Measurements from ENCODE around the gene RAC2.
A peak's percentile ranks its signal among the peaks of the same experiment; 100 is the strongest.

RAC2 gene

GRCh38 chr22:37212174-37212906 lies 31.7 kb downstream of the RAC2 start, which contains the start of gene SSTR3:
TSS of gene SSTR3 (minus strand) at chr22:37212477. CDS start at chr22:37207803, 4,674 bp downstream.
- Histone ChIP-seq H3K36me3 (no peaks in the 10 kb centered on the region), H3K4me3 (no peak within 1 kb of the TSS), H3K27ac (no peak within 1 kb of the TSS)

DNA sequence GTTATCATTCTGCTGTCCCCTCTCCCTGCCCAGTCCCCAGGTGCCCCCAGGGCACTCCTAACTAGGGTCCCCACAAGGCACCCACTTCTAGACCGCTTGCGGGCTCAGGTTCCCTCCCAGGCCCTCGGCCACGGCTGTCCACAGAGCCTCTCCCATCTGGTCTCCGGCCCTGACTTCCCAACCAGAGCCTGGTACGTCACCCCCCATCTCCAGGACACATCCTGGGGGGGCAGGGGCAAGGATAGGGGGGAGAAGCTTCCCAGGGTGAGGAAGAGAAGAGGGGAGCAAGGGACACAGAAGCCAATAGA lies 32.2 kb downstream of the RAC2 start:
- Histone ChIP-seq H3K36me3 (no peaks in the 10 kb centered on the region), H3K4me1 (peaks cover 0 to 11% (median 9%) of the 10 kb centered on the region in 4 donors), H3K27me3 (peaks cover 0 to 66% of the 10 kb centered on the region in 2 donors), H3K9me3 (no peaks in the 10 kb centered on the region), H3K27ac (no peak overlapping the region), H3K4me3 (no peak overlapping the region)
- intact Hi-C loops (cut with DNase I; ENCODE audit: low total_unique reads) = no loop called here
- peak in 1 of 2 donors; percentile 42 for DNase-seq
- TF ChIP-seq CTCF (IDR thresholded peaks at IDR 0.05) = no peak

More at GRCh38 chr22:37212174-37212906, 31.7 kb downstream of the RAC2 start, which contains the start of gene SSTR3:
- Histone ChIP-seq H3K27me3 (peaks cover 0 to 65% of the 10 kb centered on the region in 2 donors), H3K4me1 (peaks cover 0 to 11% (median 9%) of the 10 kb centered on the region in 4 donors), H3K9me3 (no peaks in the 10 kb centered on the region)
- intact Hi-C loops (cut with DNase I; ENCODE audit: low total_unique reads) = no loop called here
- DNase-seq = peak in 1 of 2 donors; percentile 64
- TF ChIP-seq CTCF (IDR thresholded peaks at IDR 0.05) = no peak

- Histone ChIP-seq H3K36me3 (no peaks in the 10 kb centered on the region), H3K4me3 (no peak overlapping the region), H3K27me3 (peaks cover 0 to 64% of the 10 kb centered on the region in 2 donors), H3K27ac (no peak overlapping the region), H3K4me1 (peaks cover 0 to 11% (median 9%) of the 10 kb centered on the region in 4 donors), H3K9me3 (no peaks in the 10 kb centered on the region)
- peak in 1 of 2 donors; percentile 53 for DNase-seq
- no peak for TF ChIP-seq CTCF (IDR thresholded peaks at IDR 0.05)
- intact Hi-C loops (cut with DNase I; ENCODE audit: low total_unique reads) = no loop called here
Observed at GRCh38 chr22:37211075-37211865, 32.8 kb downstream of the RAC2 start.

DNA sequence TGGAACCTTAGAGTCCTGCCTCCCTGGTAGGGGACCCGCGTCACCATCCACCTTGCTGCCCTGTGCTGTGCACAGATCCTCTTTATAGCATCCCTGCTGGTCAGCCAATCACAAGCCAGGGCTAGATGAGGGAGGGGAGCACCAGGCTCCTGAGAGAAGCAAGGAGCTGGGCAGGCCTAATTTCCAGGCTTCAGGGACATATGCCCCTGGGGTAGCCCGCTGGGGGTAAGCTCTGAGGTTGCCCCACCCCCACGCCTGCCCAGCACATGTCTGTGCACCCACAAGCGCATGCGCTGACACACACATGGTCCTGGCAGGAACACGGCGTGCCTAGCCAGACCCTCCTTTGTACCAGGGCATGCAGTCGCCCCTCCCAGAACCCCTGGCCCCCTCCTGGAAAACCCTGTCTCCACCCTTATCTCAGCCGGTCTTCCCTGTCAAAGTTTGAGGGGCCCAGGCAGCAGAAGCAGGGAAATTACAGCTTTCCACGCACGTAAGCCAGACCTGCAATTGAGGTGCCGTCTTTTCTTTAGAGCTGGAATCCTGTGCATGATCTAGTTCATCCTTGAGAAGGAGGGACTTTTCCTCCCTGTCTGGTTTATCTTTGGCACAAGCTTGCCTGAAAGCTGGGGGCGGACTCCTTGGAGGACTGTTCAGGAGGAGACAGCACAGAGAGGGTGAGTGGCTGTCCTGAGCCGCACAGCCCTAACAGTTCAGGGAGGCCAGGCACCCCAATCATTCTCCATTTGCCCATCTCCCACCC lies 33.8 kb downstream of the RAC2 start:
- intact Hi-C loops (cut with DNase I; ENCODE audit: low total_unique reads) = no loop called here
- no peak overlapping the region for H3K4me3 ChIP-seq
- no peaks in the 10 kb centered on the region for H3K36me3 ChIP-seq
- H3K27me3 ChIP-seq = peaks cover 0 to 63% of the 10 kb centered on the region in 2 donors
- H3K4me1 ChIP-seq = peaks cover 0 to 11% (median 9%) of the 10 kb centered on the region in 4 donors
- peak in 1 of 2 donors; percentile 50 for DNase-seq
- no peak overlapping the region for H3K27ac ChIP-seq
- H3K9me3 ChIP-seq = no peaks in the 10 kb centered on the region
- TF ChIP-seq CTCF (IDR thresholded peaks at IDR 0.05) = no peak

DNA sequence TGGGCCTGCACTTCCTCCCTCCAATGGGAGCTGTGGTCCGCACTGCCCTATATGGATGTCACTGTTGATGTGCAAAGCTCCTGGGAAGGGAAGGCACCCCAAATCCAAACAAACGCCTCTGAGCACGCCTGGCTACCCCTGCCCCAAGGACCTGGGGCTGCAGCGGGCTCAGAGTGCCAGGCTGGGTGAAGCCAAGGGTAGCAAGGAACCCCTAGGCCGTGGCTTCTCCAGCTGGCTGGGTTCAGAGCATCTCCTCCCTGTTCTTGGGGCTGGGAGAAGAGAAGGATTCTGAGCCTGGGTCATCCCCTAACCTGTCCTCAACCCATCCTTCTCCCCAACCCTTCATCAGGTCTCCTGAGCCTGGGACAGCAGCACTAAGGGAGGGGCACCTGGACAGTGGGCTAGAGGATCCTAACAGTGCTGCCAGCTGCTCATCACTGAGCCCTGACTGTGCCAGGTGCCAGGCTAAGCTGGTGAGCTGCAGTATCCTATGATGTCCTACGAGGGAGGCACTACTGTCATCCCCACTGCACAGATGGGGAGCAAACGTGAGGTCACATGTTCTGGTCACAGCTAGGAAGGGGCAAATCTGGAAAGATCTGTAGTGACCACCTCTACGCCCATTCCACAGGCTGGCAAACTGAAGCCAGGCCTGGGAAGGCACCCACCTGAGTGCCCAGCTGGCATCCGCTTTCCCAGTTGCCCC lies 34.8 kb downstream of the RAC2 start:
- Histone ChIP-seq H3K9me3 (no peaks in the 10 kb centered on the region), H3K27me3 (peaks cover 0 to 57% of the 10 kb centered on the region in 2 donors), H3K4me1 (peaks cover 0 to 11% (median 9%) of the 10 kb centered on the region in 4 donors), H3K27ac (no peak overlapping the region), H3K4me3 (no peak overlapping the region), H3K36me3 (no peaks in the 10 kb centered on the region)
- DNase-seq = peak in 1 of 2 donors; percentile 40
- TF ChIP-seq CTCF (IDR thresholded peaks at IDR 0.05) = no peak
- intact Hi-C loops (cut with DNase I; ENCODE audit: low total_unique reads) = loop anchor here (10.0 kb wide), 1 partner anchor 174 kb away; no protein-coding TSS in a partner anchor

All from tibial artery (tissue), 4 donors.